Activated naive CD8-positive, alpha-beta T cell treated with anti-CD3 and anti-CD28 coated beads for 36 hours (primary cell): ENCODE results near the gene ALKBH7. TPM values are rescaled to one million over a fixed set of nuclear protein-coding genes. Genes with fewer than 3 reads are reported as not detected.

ENCODE experiments used
- DNase-seq: peaks from one replicate; pipeline ENCODE4 v3.0.0; 2021
- H3K27ac Mint-ChIP-seq: one replicate; pipeline ENCODE4 v1.8.0; 2022; ENCODE audit warnings: mild to moderate bottlenecking, moderate library complexity, mixed read lengths
- H3K27me3 Mint-ChIP-seq: one replicate; pipeline ENCODE4 v1.8.0; 2022; ENCODE audit warnings: mild to moderate bottlenecking, mixed read lengths
- H3K36me3 Mint-ChIP-seq: one replicate; pipeline ENCODE4 v1.8.0; 2021; ENCODE audit warnings: mild to moderate bottlenecking, mixed read lengths
- H3K4me1 Mint-ChIP-seq: one replicate; pipeline ENCODE4 v1.8.0; 2021; ENCODE audit warnings: mixed read lengths
- H3K4me3 Mint-ChIP-seq: one replicate; pipeline ENCODE4 v1.8.0; 2022; ENCODE audit warnings: mild to moderate bottlenecking, moderate library complexity, mixed read lengths
- H3K9me3 Mint-ChIP-seq: one replicate; pipeline ENCODE4 v1.8.0; 2022; ENCODE audit warnings: mixed read lengths
- total RNA-seq, 2 experiments: library from RNA; stranded (reverse); gene quantifications; one replicate each; pipeline ENCODE4 v1.2.3, GENCODE V29; 2021

ALKBH7 gene
- total RNA-seq, 2 experiments from 2014 or later: 26.7 to 29.6 TPM

DNA sequence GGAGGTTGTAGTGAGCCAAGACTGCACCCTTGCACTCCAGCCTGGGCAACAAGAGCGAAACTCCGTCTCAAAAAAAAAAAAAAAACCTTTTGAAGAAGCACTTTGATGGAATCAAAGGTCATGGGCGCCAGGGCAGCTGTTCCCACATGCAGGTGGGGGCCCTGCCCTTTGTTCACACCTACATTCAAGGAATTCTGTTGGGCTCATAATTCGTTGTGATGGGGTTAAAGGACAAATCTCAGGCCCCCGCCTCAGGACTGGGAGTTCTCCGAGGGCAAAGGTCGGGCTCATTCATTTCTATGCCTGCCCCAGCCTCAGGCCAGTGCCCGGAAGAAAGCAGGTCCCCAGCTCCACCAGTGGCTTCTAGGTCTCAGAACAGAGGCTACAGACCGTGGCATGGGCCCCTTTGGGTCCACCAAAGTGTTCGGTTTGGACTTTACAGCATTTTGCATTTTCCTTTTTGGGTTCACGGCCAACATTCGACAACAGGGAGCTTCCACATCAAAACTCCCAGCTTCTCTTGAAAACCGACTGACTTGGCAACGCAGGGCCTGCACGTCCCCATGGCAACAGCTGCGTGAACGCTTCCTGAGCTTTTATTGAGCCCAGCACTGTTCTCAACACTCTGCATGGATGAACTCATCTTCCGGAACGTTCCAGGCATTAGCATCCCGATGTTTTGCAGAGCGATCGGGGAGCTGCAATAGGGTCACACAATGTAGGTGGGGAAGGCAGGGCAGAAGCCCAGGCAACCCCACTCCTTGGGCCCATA is 30.4 kb downstream of the ALKBH7 start:
- no peaks in the 10 kb centered on the region for H3K27me3 Mint-ChIP-seq
- no peak for DNase-seq
- no peaks in the 10 kb centered on the region for H3K4me1 Mint-ChIP-seq
- no peak overlapping the region for H3K27ac Mint-ChIP-seq
- H3K36me3 Mint-ChIP-seq: no peaks in the 10 kb centered on the region
- H3K9me3 Mint-ChIP-seq: no peaks in the 10 kb centered on the region
- no peak overlapping the region for H3K4me3 Mint-ChIP-seq

DNA sequence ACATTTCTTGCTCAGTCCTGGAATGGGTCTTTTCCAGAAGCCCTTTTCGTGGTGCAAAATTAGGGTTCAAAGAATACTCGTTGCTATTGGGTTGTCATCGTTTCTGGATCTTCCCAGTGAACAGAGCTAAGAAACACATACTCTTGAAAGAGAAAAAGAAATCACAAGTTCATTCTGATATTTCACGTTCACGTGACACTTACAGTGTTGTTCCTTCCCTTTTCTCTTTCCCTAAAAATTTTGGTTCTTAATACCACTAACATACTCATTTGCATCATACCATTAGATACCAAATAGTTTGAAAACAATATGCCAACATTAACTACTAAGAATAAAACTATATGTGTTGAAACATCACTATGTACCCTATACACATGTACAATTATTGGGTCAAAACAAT is 33.8 kb downstream of the ALKBH7 start:
- H3K4me1 Mint-ChIP-seq: no peaks in the 10 kb centered on the region
- H3K9me3 Mint-ChIP-seq: no peaks in the 10 kb centered on the region

DNA sequence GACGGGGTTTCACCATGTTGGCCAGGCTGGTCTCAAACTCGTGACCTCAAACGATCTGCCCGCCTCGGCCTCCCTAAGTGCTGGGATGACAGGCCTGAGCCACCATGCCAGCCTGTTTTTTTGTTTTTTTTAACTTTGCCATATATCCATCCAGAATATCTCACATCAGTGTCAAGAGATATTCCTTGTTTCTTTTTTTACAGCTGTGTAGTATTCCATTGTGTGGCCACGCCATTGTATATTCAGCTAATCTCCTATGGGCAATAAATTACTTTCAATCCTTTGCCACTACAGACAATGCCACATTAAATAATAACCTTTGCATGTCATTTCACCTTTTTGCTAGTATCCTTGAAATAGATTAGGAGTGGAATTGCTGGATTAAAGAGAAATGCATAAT is 36.8 kb downstream of the ALKBH7 start:
- DNase-seq: no peak
- Mint-ChIP-seq H3K27me3 (no peaks in the 10 kb centered on the region), H3K4me1 (no peaks in the 10 kb centered on the region), H3K36me3 (peaks cover 5% of the 10 kb centered on the region), H3K9me3 (no peaks in the 10 kb centered on the region), H3K4me3 (no peak overlapping the region), H3K27ac (no peak overlapping the region)

More for the DNA sequence above, 33.8 kb downstream of the ALKBH7 start:
- Mint-ChIP-seq H3K27me3 (no peaks in the 10 kb centered on the region), H3K36me3 (no peaks in the 10 kb centered on the region), H3K27ac (no peak overlapping the region), H3K4me3 (no peak overlapping the region)
- DNase-seq: no peak

DNA sequence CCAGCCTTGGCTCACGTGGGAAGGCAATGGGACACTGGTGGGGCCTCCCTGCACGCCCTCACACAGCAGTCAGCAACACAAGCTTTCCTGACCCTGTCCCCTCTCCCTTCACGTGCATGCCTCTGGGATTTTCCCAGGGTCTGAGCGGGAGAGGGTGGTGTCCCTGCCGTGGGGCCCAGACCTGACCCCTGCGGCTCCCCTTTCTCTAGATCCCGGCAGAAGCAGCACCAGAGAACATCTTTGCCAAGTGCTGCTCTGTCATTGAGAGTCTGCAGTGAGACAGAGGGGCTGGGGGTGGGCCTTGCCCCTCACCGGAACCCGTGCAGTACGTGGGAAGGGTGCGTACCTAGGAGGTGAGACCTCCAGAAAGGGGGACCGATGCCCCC is 39.5 kb downstream of the ALKBH7 start:
- H3K27ac Mint-ChIP-seq: no peak overlapping the region
- H3K4me1 Mint-ChIP-seq: no peaks in the 10 kb centered on the region
- DNase-seq: no peak
- peaks cover 5% of the 10 kb centered on the region for H3K36me3 Mint-ChIP-seq
- H3K9me3 Mint-ChIP-seq: no peaks in the 10 kb centered on the region
- H3K4me3 Mint-ChIP-seq: no peak overlapping the region
- no peaks in the 10 kb centered on the region for H3K27me3 Mint-ChIP-seq

DNA sequence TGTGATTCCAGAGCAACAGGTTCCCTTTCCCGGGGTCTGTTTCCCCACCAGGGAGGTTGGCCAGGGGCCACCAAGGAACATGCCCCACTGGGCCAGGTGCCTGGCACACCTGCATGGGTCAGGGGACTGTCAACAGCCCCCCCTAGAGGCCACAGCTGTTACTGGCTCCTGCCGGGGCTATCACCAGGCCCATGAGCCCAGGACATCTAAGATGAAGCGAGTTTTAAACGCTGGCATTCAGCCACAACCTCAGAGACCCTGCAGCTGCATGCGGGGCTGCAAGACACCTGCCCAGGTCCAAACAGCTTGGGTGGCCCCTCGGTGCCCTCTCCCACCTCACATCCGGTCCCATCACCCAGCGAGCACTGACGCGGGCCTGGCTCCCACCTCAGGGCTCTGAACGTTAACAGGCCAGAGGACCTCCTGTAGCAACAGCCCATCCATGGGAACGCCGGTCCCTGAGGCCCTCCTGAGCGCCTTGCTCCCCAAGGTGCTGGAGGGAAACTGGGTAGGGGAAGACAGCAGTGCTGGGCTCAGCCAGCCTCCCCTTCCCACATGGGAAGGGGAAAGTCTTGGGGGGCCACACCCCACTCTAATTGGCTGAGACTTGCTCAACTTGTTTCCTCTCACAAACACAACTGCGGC is 40.0 kb downstream of the ALKBH7 start:
- H3K27me3 Mint-ChIP-seq: no peaks in the 10 kb centered on the region
- no peaks in the 10 kb centered on the region for H3K9me3 Mint-ChIP-seq
- no peaks in the 10 kb centered on the region for H3K4me1 Mint-ChIP-seq
- no peak overlapping the region for H3K27ac Mint-ChIP-seq
- H3K4me3 Mint-ChIP-seq: no peak overlapping the region
- peaks cover 5% of the 10 kb centered on the region for H3K36me3 Mint-ChIP-seq
- DNase-seq: peak; percentile 47

DNA sequence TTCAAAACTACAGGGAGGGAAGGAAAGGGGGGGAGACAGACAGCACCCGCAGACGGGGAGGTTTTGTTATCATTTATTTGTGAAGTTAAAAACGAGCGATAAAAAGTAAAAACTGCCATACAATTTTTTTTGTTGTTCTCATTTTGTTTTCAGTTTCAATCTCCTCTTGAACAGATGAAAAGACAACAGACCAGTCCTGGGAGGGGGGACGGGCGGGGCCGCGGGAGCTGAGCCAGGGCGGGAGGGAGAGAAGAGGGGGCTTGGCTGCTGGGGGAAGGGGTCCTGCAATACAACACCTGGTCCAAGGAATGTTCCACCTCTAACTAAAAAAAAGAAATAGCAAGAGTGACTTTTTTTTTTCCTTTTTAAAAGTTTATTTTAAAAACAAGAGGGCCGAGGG is 40.7 kb downstream of the ALKBH7 start:
- Mint-ChIP-seq H3K4me3 (no peak overlapping the region), H3K4me1 (no peaks in the 10 kb centered on the region), H3K27ac (no peak overlapping the region), H3K27me3 (no peaks in the 10 kb centered on the region), H3K9me3 (no peaks in the 10 kb centered on the region), H3K36me3 (peaks cover 5% of the 10 kb centered on the region)
- DNase-seq: no peak

DNA sequence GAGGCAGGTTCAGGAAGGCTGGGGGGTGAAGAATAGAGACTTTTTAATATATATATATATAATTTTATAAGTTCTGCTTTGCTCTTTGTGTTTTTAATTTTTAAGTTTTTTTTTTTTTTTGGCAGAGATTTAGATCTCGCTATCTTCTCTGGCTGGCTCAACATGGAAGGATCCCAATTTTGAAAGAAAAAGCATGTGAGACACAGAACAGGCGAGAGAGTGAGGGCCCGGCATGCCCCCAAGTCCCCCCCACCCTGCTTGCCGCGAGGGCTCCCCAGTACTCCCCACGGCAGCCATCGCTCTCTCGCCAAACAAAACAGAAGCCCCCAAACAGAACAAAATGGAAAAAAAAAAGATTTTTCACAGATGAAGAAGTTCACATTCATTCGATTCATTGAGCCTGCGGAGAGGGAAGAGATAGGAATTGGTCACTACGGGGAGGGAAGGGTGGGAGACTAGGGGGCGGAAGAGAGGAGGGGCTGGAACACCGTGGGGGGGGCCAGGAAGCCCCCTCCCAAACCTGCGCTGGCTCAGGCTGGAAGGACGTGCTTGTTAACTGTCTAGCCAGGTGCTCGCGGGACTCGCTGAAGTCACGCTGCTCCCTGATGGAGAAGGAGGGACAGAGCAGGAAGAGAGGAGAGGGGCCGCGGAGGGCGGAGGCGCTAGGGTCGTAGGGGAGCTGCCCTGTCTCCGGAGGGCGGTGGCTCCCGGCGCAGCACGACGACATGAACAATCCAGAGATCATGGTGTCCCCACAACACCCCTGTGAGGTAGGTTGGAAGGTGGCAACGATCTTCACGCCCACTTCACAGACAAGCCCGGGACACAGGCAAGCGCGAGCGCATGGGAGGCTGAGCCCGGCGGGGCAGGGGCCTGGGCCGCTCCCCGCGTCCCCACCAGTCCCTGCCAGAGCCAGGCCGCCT is 41.4 kb downstream of the ALKBH7 start:
- Mint-ChIP-seq H3K36me3 (peaks cover 6% of the 10 kb centered on the region), H3K27ac (no peak overlapping the region), H3K4me1 (no peaks in the 10 kb centered on the region), H3K27me3 (no peaks in the 10 kb centered on the region), H3K9me3 (no peaks in the 10 kb centered on the region), H3K4me3 (no peak overlapping the region)
- DNase-seq: no peak

DNA sequence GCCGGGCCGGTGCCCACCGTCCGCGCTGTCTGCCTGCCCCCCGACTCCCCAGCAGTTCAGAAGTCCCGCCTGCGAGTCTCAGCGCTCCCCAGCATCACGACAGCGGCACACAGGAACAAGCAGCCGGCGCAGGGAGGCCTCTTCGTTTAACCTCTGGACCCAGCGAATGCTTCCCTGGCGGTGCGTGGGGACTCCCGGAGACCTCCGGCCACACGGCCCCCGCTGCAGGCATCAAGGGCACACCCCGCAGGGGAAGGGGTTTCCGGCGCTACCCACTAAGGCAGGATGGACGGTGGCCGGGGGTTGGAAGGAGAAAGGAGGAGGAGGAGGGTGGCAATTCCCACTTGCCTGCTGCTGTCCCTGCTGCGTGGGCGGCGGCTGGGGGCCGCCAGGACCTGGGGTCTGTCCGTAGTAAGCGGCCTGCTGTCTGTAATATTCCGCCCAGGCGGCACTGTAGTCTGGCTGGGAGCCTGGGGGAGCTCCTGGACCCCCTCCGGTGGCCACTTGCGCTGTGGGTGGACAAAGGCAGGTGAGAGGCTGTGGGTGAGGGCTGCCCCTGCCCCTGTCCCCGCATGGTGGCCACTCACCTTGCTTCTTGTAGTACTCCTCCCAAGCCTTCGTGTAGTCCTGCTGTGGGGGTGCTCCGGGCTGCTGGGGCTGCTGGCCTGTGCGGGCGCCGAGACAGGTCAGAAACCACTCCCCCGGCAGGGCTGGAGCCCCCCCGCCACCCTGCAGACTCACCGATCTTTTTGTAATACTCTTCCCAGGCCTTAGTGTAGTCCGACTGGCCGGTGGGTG is 42.4 kb downstream of the ALKBH7 start:
- Mint-ChIP-seq H3K27me3 (no peaks in the 10 kb centered on the region), H3K36me3 (peaks cover 9% of the 10 kb centered on the region), H3K4me3 (no peak overlapping the region), H3K9me3 (no peaks in the 10 kb centered on the region), H3K4me1 (no peaks in the 10 kb centered on the region), H3K27ac (no peak overlapping the region)
- DNase-seq: no peak

DNA sequence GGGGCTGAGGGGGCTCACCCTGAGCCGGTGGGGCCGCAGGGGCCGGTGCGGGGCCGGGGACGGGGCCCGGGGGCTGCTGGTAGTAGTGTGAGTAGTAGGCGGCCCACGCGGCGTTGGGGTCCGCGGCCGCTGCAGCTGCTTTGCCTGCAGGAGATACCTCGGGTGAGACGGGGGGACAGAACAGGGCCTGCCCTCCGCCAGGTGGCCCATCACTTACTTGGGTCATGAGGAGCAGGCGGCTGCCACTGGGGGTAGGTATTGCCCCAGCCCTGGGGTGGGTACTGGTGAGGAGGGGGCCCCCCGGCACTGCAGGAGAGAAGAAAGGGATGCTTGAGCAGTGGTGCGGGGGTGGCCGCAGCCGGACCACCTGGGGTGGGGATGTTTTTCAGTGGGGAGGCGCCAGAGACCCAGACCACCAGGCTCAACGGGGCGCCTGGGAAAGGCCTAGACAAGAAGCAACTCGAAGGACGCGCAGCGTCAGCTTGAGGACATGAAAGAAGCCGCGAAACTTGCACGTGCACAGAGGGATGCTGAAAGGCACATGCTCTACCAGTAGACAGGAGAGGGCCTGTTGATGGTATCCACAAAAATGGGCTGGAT is 43.1 kb downstream of the ALKBH7 start:
- H3K4me3 Mint-ChIP-seq: no peak overlapping the region
- H3K9me3 Mint-ChIP-seq: no peaks in the 10 kb centered on the region
- no peaks in the 10 kb centered on the region for H3K27me3 Mint-ChIP-seq
- H3K4me1 Mint-ChIP-seq: peaks cover 1% of the 10 kb centered on the region
- H3K27ac Mint-ChIP-seq: no peak overlapping the region
- no peak for DNase-seq
- peaks cover 13% of the 10 kb centered on the region for H3K36me3 Mint-ChIP-seq

DNA sequence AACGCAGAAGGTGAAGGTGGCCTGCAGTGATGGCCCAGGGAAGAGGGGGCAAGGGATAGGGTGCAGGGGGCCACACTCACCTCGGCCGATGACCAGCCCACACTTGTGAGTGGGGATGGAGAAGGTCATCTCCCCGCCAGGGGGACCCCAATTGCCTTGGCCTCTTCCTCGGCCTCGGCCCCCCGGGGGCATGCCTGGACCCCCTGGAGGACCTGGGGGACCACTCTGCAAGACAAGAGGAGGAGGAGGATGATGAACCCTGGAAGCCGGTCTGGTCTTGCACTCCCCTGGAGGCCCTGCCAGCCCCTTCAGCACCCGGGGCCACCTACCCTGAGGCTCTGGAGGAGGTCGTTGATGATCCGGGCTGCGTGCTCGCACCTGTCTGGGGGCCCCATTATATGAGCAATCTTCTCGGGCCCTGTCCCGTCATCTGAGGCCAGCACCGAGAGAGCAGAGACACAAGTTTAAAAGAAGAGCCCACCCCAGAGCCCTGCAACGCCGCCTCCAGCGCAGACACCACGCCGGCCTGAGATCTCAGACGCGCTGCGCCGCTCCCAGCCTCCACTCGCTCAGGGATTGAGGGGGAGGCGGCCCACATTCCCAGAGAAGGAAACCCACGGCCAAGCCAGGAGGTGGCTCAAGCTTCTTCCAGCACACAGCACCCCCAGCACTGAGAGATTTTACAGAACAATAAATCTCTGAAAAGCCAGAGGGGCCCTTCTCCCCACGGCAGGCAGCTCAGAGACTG is 44.2 kb downstream of the ALKBH7 start:
- peaks cover 17% of the 10 kb centered on the region for H3K36me3 Mint-ChIP-seq
- no peaks in the 10 kb centered on the region for H3K9me3 Mint-ChIP-seq
- no peak overlapping the region for H3K27ac Mint-ChIP-seq
- no peak overlapping the region for H3K4me3 Mint-ChIP-seq
- no peaks in the 10 kb centered on the region for H3K27me3 Mint-ChIP-seq
- DNase-seq: no peak
- peaks cover 2% of the 10 kb centered on the region for H3K4me1 Mint-ChIP-seq

DNA sequence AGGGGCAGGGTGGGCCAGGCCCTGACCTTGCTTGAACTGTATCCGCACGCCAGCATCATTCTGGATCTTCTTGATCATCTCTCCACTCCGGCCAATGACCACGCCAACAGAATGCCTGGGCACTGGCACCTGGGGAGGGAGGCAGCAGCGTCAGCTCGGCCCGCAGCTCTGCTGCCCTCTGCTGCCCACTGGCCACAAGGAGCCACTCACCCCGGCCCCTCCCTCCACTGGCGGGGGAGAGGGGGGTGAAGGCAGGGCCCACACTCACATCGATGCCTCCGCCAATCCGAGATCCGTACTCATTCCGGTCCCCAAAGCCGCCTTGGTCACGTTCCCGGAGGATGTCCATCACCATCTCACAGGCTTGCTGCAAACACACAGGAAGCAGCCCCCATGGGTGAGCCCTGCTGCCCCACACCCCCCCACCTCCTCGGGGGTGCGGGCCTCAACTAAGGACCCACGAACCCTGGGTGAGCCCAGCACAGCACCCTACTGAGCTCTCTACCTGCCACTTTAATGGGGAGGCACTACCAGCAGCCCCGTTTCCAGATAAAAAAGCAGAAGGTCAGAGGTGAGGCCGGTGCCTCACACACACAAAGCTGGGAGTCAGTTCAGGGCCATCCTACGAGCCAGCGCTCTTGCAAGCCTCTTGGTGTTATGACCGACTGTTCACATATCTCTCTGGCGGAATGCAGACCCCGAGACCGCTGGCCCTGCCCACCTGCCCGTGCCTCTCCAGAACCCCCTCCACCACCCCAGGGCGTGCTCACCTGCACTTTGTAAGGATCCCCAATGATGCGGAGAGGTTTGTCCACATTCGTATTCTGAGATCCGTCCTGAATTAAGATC is 45.3 kb downstream of the ALKBH7 start:
- no peaks in the 10 kb centered on the region for H3K27me3 Mint-ChIP-seq
- H3K27ac Mint-ChIP-seq: no peak overlapping the region
- DNase-seq: no peak
- peaks cover 13% of the 10 kb centered on the region for H3K4me1 Mint-ChIP-seq
- peaks cover 26% of the 10 kb centered on the region for H3K36me3 Mint-ChIP-seq
- H3K4me3 Mint-ChIP-seq: no peak overlapping the region
- H3K9me3 Mint-ChIP-seq: no peaks in the 10 kb centered on the region

DNA sequence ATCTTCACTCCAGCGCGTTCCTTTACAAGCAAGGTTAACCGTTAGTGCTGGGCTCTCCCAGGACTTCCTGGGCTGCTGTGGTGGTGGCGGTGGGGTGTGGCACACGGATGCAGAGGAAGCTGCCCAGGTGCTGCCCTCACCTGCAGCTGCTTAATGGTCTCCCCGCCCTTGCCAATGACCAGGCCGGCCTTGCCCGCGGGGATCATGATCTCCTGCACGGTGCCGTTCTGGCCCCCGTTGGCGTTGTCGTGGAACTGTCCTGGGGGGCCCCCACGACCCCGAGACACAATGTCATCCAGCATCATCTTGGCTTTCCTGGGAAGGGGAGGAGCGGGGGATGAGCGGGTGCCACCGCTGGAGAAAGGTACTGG is 46.0 kb downstream of the ALKBH7 start:
- H3K36me3 Mint-ChIP-seq: peaks cover 32% of the 10 kb centered on the region
- H3K4me1 Mint-ChIP-seq: peaks cover 18% of the 10 kb centered on the region
- no peaks in the 10 kb centered on the region for H3K9me3 Mint-ChIP-seq
- no peaks in the 10 kb centered on the region for H3K27me3 Mint-ChIP-seq
- no peak for DNase-seq
- H3K27ac Mint-ChIP-seq: no peak overlapping the region
- no peak overlapping the region for H3K4me3 Mint-ChIP-seq
